ENCODE data around the gene E2F8.

E2F8 gene

DNA sequence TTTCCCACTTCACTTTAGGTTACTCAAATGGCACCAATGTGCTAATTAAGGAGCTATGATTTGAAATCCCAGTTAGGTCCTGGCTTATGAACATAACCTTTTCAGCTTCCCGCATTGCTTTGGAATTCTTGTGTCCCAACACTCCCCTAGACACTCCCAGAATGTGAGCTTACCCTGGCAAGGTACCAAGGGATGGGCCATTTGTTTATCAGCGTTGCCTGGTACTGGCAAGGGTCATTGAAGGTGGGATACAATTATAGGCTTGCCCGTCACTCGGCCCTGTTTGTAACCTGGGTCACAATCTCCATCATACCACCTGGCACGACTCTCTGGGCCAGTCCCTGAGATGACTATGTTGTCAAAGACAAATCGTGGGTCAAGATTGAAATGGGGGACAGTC lies 44.3 kb downstream of the E2F8 start:
- no peak overlapping the region for H3K9ac ChIP-seq (ENCODE audit: low read depth, low read length)
- H3K4me3 ChIP-seq (ENCODE audit: low read length), result no peak overlapping the region
- H3K9me3 ChIP-seq (ENCODE audit: insufficient read depth, low read depth, low read length), result peaks cover 8% of the 10 kb centered on the region; the same call in 1 of the 2 replicates
- peaks cover 4% of the 10 kb centered on the region; the same call in 1 of the 2 replicates for H3K27me3 ChIP-seq (ENCODE audit: insufficient read depth, low read length)
- H3K27ac ChIP-seq (ENCODE audit: low read length), result no peak overlapping the region
- H3K4me1 ChIP-seq (ENCODE audit: insufficient read depth, low read length), result no peaks in the 10 kb centered on the region
- H3K36me3 ChIP-seq (ENCODE audit: insufficient read depth, low read depth, low read length), result no peaks in the 10 kb centered on the region

DNA sequence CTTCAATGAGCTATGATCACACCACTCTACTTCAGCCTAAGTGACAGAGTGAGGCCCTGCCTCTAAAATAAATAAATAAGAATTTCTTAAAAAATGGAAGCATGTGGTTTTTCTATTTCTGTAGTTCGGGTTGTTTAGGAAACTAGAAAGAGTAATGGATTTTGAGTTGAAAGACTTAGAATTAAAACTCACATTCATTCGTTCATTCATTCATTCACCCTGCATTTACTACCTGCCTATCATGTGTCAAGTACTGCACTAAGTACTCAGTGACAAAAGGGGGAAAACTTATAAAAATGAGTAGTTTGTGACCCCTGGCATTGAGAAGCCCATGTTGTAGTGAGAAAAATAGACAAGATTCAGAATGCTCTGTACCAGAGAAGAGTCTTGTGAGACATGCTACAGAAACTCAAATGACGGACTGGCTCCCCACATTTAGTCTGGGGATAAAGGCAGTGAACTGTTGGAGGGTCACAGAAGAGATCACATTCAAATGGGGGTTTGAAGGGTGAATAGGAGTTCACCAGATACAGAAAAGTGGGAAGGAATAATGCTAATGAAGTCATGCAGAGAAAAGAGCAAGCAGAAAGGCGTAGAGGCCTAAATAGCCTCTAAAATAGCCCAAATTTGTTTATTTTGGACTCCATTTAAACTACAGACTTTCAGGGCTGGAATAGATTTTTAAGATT lies 46.0 kb downstream of the E2F8 start:
- Histone ChIP-seq H3K9me3 (ENCODE audit: insufficient read depth, low read depth, low read length) (no peaks in the 10 kb centered on the region), H3K27me3 (ENCODE audit: insufficient read depth, low read length) (peaks cover 4% of the 10 kb centered on the region; the same call in 1 of the 2 replicates), H3K9ac (ENCODE audit: low read depth, low read length) (no peak overlapping the region), H3K4me3 (ENCODE audit: low read length) (no peak overlapping the region), H3K4me1 (ENCODE audit: insufficient read depth, low read length) (no peaks in the 10 kb centered on the region), H3K36me3 (ENCODE audit: insufficient read depth, low read depth, low read length) (no peaks in the 10 kb centered on the region), H3K27ac (ENCODE audit: low read length) (no peak overlapping the region)

DNA sequence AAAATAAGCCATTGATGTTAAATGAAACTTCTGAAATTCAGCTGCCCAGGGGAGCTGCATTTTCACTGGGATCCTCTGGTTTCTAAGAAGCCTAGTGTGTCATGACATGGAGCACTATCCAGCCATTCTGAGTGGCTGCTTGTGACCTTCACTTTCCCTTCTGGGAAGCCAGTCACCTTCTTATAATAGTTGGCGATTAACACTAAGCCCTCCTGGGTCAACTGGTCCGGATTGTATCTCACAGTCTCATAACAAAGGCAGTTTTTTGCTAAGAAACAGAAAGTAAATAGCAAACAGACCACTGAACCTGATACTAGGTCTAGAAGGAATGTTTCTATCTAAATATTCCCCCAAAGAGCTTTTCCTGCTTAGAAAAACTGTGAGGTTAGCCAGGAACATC lies 46.8 kb downstream of the E2F8 start:
- Histone ChIP-seq H3K4me1 (ENCODE audit: insufficient read depth, low read length) (no peaks in the 10 kb centered on the region), H3K9me3 (ENCODE audit: insufficient read depth, low read depth, low read length) (no peaks in the 10 kb centered on the region), H3K36me3 (ENCODE audit: insufficient read depth, low read depth, low read length) (no peaks in the 10 kb centered on the region), H3K9ac (ENCODE audit: low read depth, low read length) (no peak overlapping the region), H3K4me3 (ENCODE audit: low read length) (no peak overlapping the region), H3K27me3 (ENCODE audit: insufficient read depth, low read length) (peaks cover 4% of the 10 kb centered on the region; the same call in 1 of the 2 replicates), H3K27ac (ENCODE audit: low read length) (no peak overlapping the region)

DNA sequence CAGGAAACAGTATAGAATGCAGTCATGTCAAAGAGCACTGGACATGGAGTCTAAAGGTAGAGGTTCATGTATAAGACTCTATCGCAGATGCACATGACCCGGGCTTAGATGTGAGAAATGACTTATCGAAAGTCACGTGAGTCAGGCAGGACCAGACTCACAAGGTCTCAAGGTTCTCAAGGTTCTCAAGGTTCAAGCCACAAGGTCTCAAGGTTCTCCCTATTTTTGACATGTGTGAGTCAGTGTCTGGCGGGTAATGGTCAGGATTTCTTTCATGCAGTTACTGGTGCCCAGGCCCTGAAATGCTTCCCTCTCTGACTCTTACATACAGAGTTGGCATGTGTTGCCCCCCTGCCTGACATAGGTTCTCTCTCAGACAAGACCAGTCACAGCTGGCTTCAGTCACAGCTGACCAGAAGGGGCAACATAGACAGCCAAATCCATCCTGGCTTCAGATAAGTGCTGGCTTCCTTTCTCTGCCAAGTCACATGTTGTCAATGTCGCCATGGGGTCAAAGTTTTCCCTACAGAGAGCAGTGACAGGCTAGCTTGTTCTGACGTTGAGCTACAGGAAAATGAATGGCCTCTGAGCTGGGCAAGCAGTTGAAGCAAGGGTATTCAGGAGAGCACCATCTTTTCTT lies 49.1 kb downstream of the E2F8 start:
- H3K36me3 ChIP-seq (ENCODE audit: insufficient read depth, low read depth, low read length), result no peaks in the 10 kb centered on the region
- H3K9me3 ChIP-seq (ENCODE audit: insufficient read depth, low read depth, low read length), result no peaks in the 10 kb centered on the region
- H3K27me3 ChIP-seq (ENCODE audit: insufficient read depth, low read length), result peaks cover 4% of the 10 kb centered on the region; the same call in 1 of the 2 replicates
- H3K4me1 ChIP-seq (ENCODE audit: insufficient read depth, low read length), result no peaks in the 10 kb centered on the region
- H3K27ac ChIP-seq (ENCODE audit: low read length), result no peak overlapping the region
- no peak overlapping the region for H3K9ac ChIP-seq (ENCODE audit: low read depth, low read length)
- no peak overlapping the region for H3K4me3 ChIP-seq (ENCODE audit: low read length)

DNA sequence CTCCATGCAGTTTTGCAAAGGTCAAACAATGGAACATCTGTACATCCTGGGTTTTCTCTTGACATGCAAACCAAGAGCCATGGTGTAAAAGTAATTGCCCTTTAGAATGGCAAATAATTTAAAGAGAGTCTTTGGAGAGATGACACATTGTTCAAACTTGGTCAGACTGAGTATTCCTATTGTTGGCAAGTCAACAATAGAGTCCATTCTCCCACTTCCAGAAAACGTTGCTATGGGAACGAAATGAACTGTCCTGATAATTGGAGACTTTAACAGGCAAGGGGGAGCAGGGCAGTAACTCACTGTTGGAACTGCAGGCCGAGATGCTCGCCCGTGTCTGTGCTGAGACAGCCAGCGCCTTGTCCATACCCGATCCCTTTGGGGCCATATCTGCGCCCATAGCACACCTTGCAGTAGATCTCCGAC lies 52.9 kb downstream of the E2F8 start:
- Histone ChIP-seq H3K4me3 (ENCODE audit: low read length) (no peak overlapping the region), H3K27me3 (ENCODE audit: insufficient read depth, low read length) (no peaks in the 10 kb centered on the region; the same call in 1 of the 2 replicates), H3K36me3 (ENCODE audit: insufficient read depth, low read depth, low read length) (no peaks in the 10 kb centered on the region), H3K9me3 (ENCODE audit: insufficient read depth, low read depth, low read length) (no peaks in the 10 kb centered on the region), H3K4me1 (ENCODE audit: insufficient read depth, low read length) (no peaks in the 10 kb centered on the region), H3K9ac (ENCODE audit: low read depth, low read length) (no peak overlapping the region), H3K27ac (ENCODE audit: low read length) (no peak overlapping the region)

DNA sequence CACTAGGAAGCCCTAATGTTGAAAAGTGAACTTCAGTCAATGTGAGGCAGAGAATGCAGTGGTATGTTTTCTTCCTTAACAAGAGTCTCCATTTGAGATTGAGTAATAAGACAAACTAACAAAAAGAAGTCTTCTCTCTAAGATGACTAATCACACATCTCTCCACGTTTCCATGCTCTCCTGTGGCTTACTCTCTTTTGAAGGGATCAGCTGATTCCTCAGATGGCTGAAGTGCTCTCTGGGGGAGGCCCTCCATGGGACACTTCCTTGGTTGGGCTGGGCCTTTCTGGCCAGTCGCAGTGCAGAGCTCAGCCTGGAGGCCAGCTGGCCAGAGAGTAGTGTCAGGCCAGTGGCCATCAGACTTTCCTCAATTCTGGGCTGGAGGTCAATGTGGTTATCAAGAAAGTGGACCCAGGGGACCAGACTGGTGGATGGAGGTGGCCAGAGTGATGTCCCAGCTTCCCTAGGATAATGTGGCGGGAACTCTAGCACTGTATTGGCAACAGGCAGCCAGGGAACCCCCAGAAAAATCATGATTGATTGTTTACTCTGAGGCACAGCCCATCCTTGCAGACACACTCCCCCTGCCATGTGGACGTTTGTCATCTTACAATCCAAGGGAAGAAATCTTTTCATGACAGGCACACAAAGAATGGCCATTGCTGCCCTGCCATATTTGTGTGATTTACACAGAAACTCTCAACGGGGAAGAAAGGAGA lies 53.5 kb downstream of the E2F8 start:
- Histone ChIP-seq H3K27ac (ENCODE audit: low read length) (no peak overlapping the region), H3K9ac (ENCODE audit: low read depth, low read length) (no peak overlapping the region)

DNA sequence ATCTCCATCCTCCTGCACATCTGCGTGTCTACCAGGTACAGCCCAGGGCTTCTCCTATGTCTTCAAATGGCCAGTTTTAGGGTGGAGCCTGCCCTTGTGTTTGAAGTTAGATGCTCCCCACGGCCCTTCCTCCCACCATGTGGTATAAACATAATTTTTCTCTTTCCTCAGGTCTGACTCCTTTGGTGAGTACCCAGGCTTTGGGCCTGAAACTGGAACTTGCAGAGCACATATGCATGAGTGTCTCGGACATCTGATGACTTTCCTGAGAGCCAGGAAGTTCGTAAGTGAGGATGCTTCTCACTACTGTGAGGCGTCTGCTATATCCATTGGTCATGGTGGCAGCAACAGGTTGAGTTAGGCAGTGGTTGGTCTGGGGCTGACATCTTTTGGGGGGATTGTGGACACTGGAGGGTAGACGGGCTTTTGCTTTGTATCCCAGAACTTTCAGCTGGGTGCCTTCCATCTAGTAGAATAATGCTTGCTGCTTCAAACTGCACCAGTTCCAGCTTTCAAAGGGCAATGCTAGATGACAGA lies 55.2 kb downstream of the E2F8 start:
- Histone ChIP-seq H3K36me3 (ENCODE audit: insufficient read depth, low read depth, low read length) (no peaks in the 10 kb centered on the region), H3K9ac (ENCODE audit: low read depth, low read length) (no peak overlapping the region), H3K4me3 (ENCODE audit: low read length) (no peak overlapping the region), H3K27ac (ENCODE audit: low read length) (no peak overlapping the region), H3K27me3 (ENCODE audit: insufficient read depth, low read length) (no peaks in the 10 kb centered on the region), H3K9me3 (ENCODE audit: insufficient read depth, low read depth, low read length) (no peaks in the 10 kb centered on the region), H3K4me1 (ENCODE audit: insufficient read depth, low read length) (no peaks in the 10 kb centered on the region)

More for the DNA sequence above, 53.5 kb downstream of the E2F8 start:
- no peaks in the 10 kb centered on the region for H3K9me3 ChIP-seq (ENCODE audit: insufficient read depth, low read depth, low read length)
- H3K27me3 ChIP-seq (ENCODE audit: insufficient read depth, low read length), result no peaks in the 10 kb centered on the region; the same call in 1 of the 2 replicates
- H3K4me3 ChIP-seq (ENCODE audit: low read length), result no peak overlapping the region
- no peaks in the 10 kb centered on the region for H3K4me1 ChIP-seq (ENCODE audit: insufficient read depth, low read length)
- no peaks in the 10 kb centered on the region for H3K36me3 ChIP-seq (ENCODE audit: insufficient read depth, low read depth, low read length)

DNA sequence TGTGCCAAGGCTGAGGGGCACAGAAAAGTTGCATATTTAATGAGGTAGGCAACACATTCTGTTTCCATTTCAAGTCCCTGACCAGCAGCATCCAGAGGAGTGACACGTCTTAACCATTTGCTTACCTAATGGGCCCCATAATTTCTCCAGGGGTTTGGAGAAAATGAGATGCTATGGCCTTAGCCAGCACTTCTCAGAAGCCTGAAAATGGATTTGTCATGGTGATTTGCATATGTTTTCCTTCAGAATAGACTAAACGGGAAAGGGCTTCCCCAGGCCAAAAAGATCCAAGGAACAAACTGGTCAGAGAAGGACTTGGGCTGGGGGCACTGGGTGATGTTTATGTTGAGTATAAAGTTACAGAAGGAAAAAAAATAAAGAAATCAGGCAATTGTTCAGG lies 55.7 kb downstream of the E2F8 start:
- Histone ChIP-seq H3K9me3 (ENCODE audit: insufficient read depth, low read depth, low read length) (no peaks in the 10 kb centered on the region), H3K9ac (ENCODE audit: low read depth, low read length) (no peak overlapping the region), H3K27ac (ENCODE audit: low read length) (no peak overlapping the region), H3K27me3 (ENCODE audit: insufficient read depth, low read length) (no peaks in the 10 kb centered on the region), H3K4me3 (ENCODE audit: low read length) (no peak overlapping the region), H3K4me1 (ENCODE audit: insufficient read depth, low read length) (no peaks in the 10 kb centered on the region), H3K36me3 (ENCODE audit: insufficient read depth, low read depth, low read length) (no peaks in the 10 kb centered on the region)

DNA sequence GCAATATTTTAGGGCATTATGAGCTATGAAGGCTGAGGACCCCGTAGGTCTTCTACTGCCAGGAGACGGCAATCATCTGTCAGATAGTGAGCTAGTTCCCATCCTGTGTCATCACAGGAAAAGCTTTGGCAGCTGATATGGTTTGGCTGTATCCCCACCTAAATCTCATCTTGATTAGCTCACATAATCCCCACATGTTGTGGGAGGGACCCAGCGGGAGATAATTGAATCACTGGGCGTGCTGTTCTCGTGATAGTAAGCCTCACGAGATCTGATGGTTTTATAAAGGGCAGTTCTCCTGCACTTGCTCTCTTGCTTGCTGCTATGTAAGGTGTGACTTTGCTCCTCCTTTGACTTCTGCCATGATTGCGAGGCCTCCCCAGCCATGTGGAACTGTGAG lies 57.1 kb downstream of the E2F8 start:
- Histone ChIP-seq H3K27ac (ENCODE audit: low read length) (no peak overlapping the region), H3K27me3 (ENCODE audit: insufficient read depth, low read length) (no peaks in the 10 kb centered on the region), H3K36me3 (ENCODE audit: insufficient read depth, low read depth, low read length) (no peaks in the 10 kb centered on the region), H3K9ac (ENCODE audit: low read depth, low read length) (no peak overlapping the region), H3K9me3 (ENCODE audit: insufficient read depth, low read depth, low read length) (no peaks in the 10 kb centered on the region), H3K4me1 (ENCODE audit: insufficient read depth, low read length) (no peaks in the 10 kb centered on the region), H3K4me3 (ENCODE audit: low read length) (no peak overlapping the region)

DNA sequence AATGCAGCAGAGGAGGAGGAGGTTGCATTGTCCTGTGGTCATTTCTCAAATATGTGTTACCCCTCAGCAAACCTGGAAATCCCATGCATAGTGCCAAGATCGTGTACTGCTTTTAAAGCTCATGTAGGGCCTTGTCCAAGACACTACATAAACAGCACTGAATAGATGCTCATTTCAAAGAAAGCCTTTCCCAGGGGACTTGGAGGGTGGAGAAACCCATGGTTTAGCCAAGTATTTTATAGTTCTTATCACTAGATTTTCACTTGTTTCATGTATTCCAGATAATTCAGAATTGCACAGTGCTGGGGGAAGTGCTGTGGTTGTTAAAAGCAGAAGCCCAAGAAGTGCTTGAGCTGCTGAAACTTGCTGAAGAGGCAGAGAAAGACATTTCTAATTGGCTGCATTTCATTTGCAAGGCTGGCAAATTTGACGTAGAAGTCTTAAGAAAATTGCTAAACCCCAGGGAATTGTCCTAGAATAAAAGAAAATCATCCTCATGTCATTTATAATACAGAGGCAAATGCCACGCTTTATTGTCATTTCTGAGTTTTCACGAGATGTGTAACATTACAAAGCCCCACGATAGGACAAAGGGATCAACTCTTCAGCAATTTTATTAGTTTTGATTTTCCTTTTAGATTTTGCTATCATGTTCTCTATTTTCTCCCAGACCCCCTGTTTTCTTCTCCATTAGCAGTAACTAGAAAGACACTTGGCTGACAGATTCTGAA lies 59.0 kb downstream of the E2F8 start:
- no peaks in the 10 kb centered on the region for H3K9me3 ChIP-seq (ENCODE audit: insufficient read depth, low read depth, low read length)
- no peaks in the 10 kb centered on the region for H3K4me1 ChIP-seq (ENCODE audit: insufficient read depth, low read length)
- no peak overlapping the region for H3K9ac ChIP-seq (ENCODE audit: low read depth, low read length)
- H3K27me3 ChIP-seq (ENCODE audit: insufficient read depth, low read length), result no peaks in the 10 kb centered on the region
- peaks cover 8% of the 10 kb centered on the region for H3K36me3 ChIP-seq (ENCODE audit: insufficient read depth, low read depth, low read length)
- H3K27ac ChIP-seq (ENCODE audit: low read length), result no peak overlapping the region
- no peak overlapping the region for H3K4me3 ChIP-seq (ENCODE audit: low read length)

DNA sequence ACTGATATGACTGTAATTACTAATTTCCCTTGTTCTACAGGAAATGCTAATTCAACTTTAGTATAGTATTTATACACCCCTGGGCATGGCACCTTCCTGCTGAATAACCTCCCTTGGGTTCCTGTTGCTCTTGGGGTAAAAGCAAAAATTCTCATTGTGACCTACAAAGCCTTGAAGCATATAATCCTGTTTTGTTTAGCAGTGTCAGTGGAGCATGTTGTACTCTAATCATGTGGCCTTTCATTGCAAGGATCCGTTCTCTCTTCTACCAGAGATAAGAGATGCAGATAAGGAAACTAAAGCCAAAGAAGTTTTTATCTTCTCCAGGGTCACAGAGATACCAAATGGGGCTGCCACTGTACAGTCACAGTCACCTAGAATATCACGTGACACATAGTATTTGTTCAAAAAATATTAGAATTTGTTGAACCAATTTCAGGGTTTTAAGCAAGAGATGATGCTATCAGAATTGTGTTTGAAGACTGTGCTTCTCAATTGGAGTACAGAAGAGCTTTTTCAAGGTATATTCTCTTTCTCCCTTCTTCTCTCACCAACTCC lies 64.0 kb downstream of the E2F8 start:
- H3K4me1 ChIP-seq (ENCODE audit: insufficient read depth, low read length), result no peaks in the 10 kb centered on the region
- no peak overlapping the region for H3K9ac ChIP-seq (ENCODE audit: low read depth, low read length)
- no peak overlapping the region for H3K27ac ChIP-seq (ENCODE audit: low read length)
- H3K9me3 ChIP-seq (ENCODE audit: insufficient read depth, low read depth, low read length), result no peaks in the 10 kb centered on the region
- H3K36me3 ChIP-seq (ENCODE audit: insufficient read depth, low read depth, low read length), result peaks cover 49% of the 10 kb centered on the region
- H3K27me3 ChIP-seq (ENCODE audit: insufficient read depth, low read length), result no peaks in the 10 kb centered on the region
- H3K4me3 ChIP-seq (ENCODE audit: low read length), result no peak overlapping the region

Measured in iPS-20b (cell line).